Mononuclear cell (primary cell): ENCODE data around the gene OTOP3. TPM values are rescaled to one million over a fixed set of nuclear protein-coding genes. Genes with fewer than 3 reads are reported as not detected.

Experiments used
- H3K27me3 ChIP-seq: 2 replicates; pipeline ENCODE4 v1.6.0; 2011; ENCODE audit warnings: low read length, control low read depth; ENCODE audit not compliant: insufficient read depth
- H3K4me1 ChIP-seq: 2 replicates; pipeline ENCODE4 v1.5.1; 2011; ENCODE audit warnings: mild to moderate bottlenecking, low read length, control low read depth; ENCODE audit not compliant: insufficient read depth
- H3K4me3 ChIP-seq: 2 replicates; pipeline ENCODE4 v1.5.1; 2011; ENCODE audit warnings: mild to moderate bottlenecking, low read length, moderate library complexity
- H3K9me3 ChIP-seq: 2 replicates; pipeline ENCODE4 v1.5.1; 2011; ENCODE audit warnings: low read depth, mild to moderate bottlenecking, control low read depth, low read length
- total RNA-seq: library from RNA; depleted of rRNA; stranded (reverse); fragments of >200 nt; gene quantifications from one replicate; pipeline ENCODE4 v1.2.3, GENCODE V29; 2012

The OTOP3 gene
- total RNA-seq, 1 donor, result not detected

- no peaks in the 10 kb centered on the region for H3K9me3 ChIP-seq
- H3K27me3 ChIP-seq, result no peaks in the 10 kb centered on the region
These were observed 9.8 kb downstream of the OTOP3 start for GRCh38 chr17:74945543-74945942.

GRCh38 chr17:74946641-74947040 is 10.9 kb downstream of the OTOP3 start:
- no peaks in the 10 kb centered on the region for H3K9me3 ChIP-seq
- no peaks in the 10 kb centered on the region for H3K4me1 ChIP-seq
- H3K4me3 ChIP-seq, result no peak overlapping the region
- no peaks in the 10 kb centered on the region for H3K27me3 ChIP-seq

More at GRCh38 chr17:74945543-74945942, 9.8 kb downstream of the OTOP3 start:
- Histone ChIP-seq H3K4me1 (no peaks in the 10 kb centered on the region), H3K4me3 (no peak overlapping the region)

- Histone ChIP-seq H3K4me1 (no peaks in the 10 kb centered on the region), H3K9me3 (no peaks in the 10 kb centered on the region), H3K27me3 (no peaks in the 10 kb centered on the region), H3K4me3 (no peak overlapping the region)
These were observed 11.5 kb downstream of the OTOP3 start for GRCh38 chr17:74947041-74947754.

GRCh38 chr17:74949455-74950115 is 13.9 kb downstream of the OTOP3 start:
- H3K27me3 ChIP-seq, result no peaks in the 10 kb centered on the region
- H3K4me1 ChIP-seq, result no peaks in the 10 kb centered on the region

GRCh38 chr17:74950207-74950606 is 14.5 kb downstream of the OTOP3 start:
- no peaks in the 10 kb centered on the region for H3K4me1 ChIP-seq
- no peak overlapping the region for H3K4me3 ChIP-seq
- no peaks in the 10 kb centered on the region for H3K9me3 ChIP-seq
- no peaks in the 10 kb centered on the region for H3K27me3 ChIP-seq

More at GRCh38 chr17:74949455-74950115, 13.9 kb downstream of the OTOP3 start:
- Histone ChIP-seq H3K4me3 (no peak overlapping the region), H3K9me3 (no peaks in the 10 kb centered on the region)

GRCh38 chr17:74951065-74951464 is 15.4 kb downstream of the OTOP3 start:
- no peaks in the 10 kb centered on the region for H3K9me3 ChIP-seq
- H3K4me1 ChIP-seq, result no peaks in the 10 kb centered on the region
- no peak overlapping the region for H3K4me3 ChIP-seq
- no peaks in the 10 kb centered on the region for H3K27me3 ChIP-seq

- Histone ChIP-seq H3K9me3 (no peaks in the 10 kb centered on the region), H3K4me3 (no peak overlapping the region), H3K27me3 (no peaks in the 10 kb centered on the region), H3K4me1 (no peaks in the 10 kb centered on the region)
These were observed 16.2 kb downstream of the OTOP3 start for GRCh38 chr17:74951680-74952421.

GRCh38 chr17:74952431-74953133 is 16.9 kb downstream of the OTOP3 start:
- no peak overlapping the region for H3K4me3 ChIP-seq
- H3K27me3 ChIP-seq, result no peaks in the 10 kb centered on the region
- H3K4me1 ChIP-seq, result no peaks in the 10 kb centered on the region
- H3K9me3 ChIP-seq, result no peaks in the 10 kb centered on the region

- no peak overlapping the region for H3K4me3 ChIP-seq
- H3K4me1 ChIP-seq, result no peaks in the 10 kb centered on the region
- H3K27me3 ChIP-seq, result no peaks in the 10 kb centered on the region
- no peaks in the 10 kb centered on the region for H3K9me3 ChIP-seq
These were observed 17.5 kb downstream of the OTOP3 start for GRCh38 chr17:74953134-74953687.

- Histone ChIP-seq H3K4me1 (no peaks in the 10 kb centered on the region), H3K27me3 (no peaks in the 10 kb centered on the region), H3K4me3 (no peak overlapping the region), H3K9me3 (no peaks in the 10 kb centered on the region)
These were observed 18.4 kb downstream of the OTOP3 start for GRCh38 chr17:74954115-74954514.

- Histone ChIP-seq H3K4me3 (no peak overlapping the region), H3K4me1 (no peaks in the 10 kb centered on the region), H3K9me3 (no peaks in the 10 kb centered on the region), H3K27me3 (no peaks in the 10 kb centered on the region)
These were observed 19.1 kb downstream of the OTOP3 start for GRCh38 chr17:74954665-74955421.

- Histone ChIP-seq H3K27me3 (no peaks in the 10 kb centered on the region), H3K9me3 (no peaks in the 10 kb centered on the region), H3K4me1 (no peaks in the 10 kb centered on the region), H3K4me3 (no peak overlapping the region)
These were observed 20.4 kb downstream of the OTOP3 start for GRCh38 chr17:74956093-74956492.

GRCh38 chr17:74957935-74958740 is 22.4 kb downstream of the OTOP3 start:
- no peaks in the 10 kb centered on the region for H3K4me1 ChIP-seq
- no peak overlapping the region for H3K4me3 ChIP-seq
- H3K27me3 ChIP-seq, result no peaks in the 10 kb centered on the region
- no peaks in the 10 kb centered on the region for H3K9me3 ChIP-seq
